Stimulated activated CD4-positive, alpha-beta T cell treated with anti-CD3 and anti-CD28 coated beads, Interleukin-2, amount 100 ng/mL, for 48 hours (primary cell): ENCODE data around the gene NAA16.
"Not testable (repeated sequence)": the region's sequence is repeated elsewhere in the genome, so short reads cannot be mapped to it uniquely, and the experiment has no call there.

Experiments
- DNase-seq, 2 donors: peaks; one replicate each; pipeline ENCODE4 v3.0.0-alpha.2; 2020

NAA16 gene

DNA sequence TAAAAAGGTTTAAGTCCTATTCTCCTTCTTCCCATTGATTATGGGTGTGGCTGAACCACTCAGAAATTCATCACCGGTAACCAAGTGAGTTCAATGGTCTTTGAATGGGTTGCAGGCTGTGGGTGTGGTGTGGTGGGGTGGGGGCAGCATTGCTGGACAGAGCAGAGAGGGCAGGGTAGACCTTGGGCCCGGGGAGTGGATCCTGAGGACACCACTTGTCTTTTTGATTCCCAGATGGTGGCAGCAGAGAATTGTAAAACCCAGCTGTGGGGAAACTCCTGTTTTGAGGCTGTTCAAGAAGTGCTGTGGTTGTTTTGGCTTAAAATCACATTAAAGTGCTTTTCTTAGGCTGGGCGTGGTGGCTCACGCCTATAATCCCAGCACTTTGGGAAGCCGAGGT is 100.5 kb downstream of the NAA16 start:
- DNase-seq: no peak

DNA sequence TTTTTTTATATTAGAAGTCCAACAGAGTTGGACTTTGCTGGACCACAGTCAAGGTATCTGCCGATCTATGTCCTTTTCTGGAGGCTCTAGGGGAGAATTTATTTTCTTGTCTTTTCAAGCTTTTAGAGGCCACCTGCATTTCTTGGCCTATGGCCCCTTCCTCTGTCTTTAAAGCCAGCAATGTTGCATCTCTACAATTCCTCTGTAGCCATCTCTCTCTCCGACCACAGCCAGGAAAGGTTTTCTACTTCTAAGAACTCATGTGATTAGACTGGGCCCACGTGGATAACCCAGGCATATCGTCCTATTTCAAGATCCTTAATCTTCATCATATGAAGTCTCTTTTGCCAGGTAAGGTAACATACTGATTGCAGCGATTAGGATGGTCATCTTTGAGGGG is 102.8 kb downstream of the NAA16 start:
- DNase-seq: no peak

DNA sequence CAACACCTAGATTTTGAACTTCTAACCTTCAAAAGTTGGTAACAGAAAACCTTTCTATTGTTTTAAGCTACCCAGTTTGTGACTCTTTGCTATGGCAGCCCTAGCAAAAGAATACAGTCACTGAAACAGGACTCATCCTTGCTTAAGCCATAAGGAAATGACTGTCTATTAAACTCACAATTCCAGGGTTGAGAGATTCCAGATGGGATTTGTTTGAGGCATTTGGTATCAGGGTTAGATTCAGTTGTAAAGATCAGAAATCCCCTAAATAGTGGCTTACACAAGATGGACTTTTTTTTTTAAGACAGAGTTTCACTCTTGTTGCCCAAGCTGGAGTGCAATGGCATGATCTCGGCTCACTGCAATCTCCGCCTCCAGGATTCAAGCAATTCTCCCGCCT is 105.2 kb downstream of the NAA16 start:
- no peak for DNase-seq

DNA sequence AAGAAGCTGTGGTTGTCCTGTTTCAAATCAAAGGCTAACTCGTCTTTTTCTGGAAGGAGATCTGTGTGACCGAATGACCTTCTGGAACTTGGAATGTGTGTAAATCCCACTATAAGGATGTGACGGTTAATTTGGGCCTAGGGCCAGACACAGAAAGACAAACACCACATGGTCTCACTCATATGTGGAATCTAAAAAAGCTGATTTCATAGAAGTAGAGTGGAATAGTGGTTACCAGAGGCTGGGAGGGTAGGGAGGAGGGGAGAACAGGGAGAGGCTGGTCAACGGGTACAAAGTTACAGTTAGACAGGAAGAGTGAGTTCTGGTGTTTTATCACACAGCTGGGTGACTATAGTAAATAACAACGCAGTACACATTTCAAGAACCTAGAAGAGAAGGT is 107.0 kb downstream of the NAA16 start:
- DNase-seq: no peak

DNA sequence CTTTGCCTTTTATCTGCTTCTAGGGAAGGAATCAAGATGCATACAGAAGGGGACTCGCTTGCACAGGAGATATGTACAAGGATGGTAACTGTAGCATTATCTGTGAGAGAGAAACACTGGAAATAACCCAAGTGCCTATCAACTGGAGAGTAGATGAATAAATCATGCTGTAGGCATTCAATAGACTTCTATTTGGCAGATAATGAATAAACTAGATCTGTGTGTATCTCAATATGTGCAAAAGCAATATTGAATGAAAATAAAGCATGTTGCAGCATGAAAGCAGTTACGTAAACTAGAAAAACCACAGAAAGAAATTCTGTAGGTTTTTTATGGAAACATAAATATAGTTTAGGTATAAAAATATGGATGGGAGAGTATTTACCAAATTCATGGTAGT is 107.7 kb downstream of the NAA16 start:
- no peak for DNase-seq

DNA sequence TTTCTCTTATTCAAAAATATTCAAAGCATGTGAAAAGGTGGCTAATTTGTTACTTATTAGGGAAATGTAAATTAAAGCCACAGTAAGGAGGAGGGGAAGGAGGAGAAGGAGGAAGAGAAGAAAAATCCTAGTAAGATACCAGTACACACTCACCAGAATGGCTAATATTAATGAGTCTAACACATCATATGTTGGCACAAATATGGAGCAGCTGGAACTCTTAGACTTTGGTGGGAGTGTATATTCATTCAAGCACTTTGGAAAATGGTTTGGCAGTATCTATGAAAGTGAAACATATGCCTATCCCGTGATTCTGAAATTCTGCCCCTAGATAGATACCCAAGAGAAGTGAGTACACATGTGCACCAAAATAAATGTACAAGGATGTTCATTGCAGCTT is 108.1 kb downstream of the NAA16 start:
- no peak for DNase-seq

DNA sequence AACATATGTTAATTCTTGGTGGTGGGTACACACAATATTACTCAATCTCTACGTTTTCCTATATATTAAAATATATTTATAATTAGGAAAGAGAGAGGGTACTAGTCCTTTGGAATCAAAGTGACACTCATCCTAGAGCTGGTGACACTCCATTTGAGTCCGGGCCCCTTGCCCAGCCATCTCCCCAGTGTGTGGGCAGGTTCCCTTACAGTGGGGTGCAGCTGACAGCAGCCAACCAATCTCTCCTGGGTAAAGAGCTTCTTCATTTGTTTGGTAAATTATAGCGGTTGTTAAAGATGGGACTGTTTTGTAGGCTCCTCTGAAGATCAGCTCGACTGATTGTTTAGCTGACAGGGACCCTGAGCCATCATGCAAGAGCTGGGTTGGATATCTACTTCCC is 109.1 kb downstream of the NAA16 start:
- DNase-seq: no peak

DNA sequence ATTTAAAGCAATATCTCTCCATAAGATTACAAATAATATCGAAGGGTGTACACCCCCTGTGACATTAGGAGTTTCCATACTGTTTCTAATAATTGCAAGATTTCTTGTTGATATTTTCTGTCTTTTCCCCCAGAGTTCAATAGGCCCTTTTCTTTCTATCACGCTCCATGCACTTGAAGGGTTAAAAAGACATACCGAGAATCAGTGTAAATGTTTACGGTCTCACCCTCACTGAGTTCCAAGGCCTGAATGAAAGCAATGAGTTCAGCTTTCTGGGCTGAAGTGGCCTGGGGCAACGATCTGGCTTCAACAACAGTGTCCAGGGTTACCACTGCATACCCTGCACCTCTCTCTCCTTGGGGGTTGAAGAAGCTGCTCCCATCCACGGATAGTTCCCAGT is 110.3 kb downstream of the NAA16 start:
- not testable (repeated sequence) for DNase-seq

DNA sequence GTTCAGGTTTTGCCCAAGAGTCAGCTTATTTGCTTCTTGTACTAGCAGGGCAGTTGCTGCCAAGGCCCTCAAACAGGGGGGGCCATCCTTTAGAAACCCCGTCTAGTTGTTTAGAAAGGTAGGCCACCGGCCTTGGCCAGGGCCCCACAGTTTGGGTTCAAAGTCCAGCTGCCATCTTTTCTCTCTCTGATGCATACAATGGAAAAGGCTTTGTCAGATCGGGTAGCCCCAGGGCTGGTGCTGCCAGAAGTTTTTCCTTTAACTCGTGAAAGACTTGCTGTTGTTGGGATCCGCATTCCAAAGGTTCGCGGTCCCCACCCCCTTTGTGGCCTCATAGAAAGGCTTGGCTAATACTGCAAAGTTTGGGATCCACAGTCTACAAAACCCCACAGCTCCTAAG is 110.9 kb downstream of the NAA16 start:
- not testable (repeated sequence) for DNase-seq

DNA sequence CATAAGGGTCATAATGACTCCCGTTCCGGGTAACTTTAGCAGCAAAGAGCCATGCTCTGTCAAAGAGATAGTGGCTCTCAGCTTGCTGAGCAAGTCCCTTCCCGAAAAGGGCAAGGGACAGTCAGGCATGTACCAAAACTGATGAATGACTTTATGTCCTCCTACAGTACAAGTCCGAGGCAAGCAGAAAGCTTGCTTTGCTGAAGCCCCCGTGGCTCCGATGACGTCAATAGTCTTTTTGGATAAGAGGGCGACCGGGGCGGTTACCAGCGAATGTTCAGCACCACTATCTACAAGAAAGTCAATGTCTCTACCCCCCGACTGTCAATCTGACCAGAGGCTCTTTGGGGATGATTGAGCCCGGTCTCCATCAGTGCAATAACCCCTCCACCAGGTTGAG is 112.2 kb downstream of the NAA16 start:
- DNase-seq: not testable (repeated sequence)

DNA sequence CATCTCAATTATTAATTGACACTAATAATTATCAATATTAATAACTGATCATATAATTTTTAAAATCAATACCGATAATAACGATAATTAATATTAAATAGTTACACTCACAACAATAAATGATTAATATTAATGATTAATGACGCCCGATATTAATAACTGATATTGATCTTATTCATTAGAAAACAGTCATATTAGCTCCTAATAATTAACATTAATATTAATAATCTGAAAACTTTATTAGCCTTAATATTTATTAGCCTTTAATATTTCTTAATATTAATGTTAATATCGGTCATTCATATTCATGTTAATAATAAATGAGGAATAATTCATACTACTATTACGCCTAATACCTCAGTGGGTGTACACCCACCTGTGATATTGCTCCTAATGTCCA is 113.6 kb downstream of the NAA16 start:
- not testable (repeated sequence) for DNase-seq

DNA sequence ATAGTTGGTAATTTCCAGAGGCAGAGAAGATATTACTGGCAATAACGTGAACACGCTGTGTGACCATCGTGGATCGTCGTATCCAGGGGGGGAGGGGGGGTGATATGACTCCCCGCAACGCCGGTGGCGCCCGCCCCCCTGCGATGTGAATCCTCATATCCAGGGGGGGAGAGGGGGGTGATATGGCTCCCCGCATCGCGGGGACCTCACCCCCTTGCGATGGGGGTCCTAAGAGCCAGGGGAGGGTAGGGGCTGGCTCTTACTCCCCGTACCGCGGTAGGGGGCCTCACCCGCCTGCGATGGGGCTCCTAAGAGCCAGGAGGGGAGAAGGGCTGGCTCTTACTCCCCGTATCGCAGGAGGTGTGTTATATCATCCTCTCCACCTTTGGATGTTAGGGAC is 115.0 kb downstream of the NAA16 start:
- DNase-seq: no peak
